Measurements from ENCODE around the gene PRM1.

Gene PRM1

DNA sequence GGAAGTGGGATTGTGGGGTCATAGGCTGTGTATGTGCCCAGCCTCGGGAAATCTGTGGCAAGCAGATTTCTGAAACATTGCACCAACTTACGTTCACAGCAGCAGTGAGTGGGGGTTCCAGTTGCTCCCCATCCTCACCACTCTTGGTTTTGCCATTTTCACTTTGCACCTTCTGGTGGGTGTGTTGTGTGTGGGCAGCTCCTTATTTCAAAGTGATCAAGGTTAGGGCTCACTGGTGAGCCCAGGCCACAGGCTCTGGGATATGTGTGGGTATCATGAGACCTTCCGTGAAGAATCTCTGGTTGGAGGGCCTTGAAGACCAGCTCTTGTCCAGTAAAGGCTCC, 29.5 kb upstream of the PRM1 start:
- TF ChIP-seq POLR2AphosphoS5 (IDR thresholded peaks at IDR 0.05; ENCODE audit: low read depth, low read length) (no peak), SIN3A (IDR thresholded peaks at IDR 0.05; ENCODE audit: borderline replicate concordance, insufficient read depth, low read length) (no peak), TAF1 (IDR thresholded peaks at IDR 0.05; ENCODE audit: borderline replicate concordance, insufficient read depth, low read length) (no peak)
- TF ChIP-seq, protein P1, sequence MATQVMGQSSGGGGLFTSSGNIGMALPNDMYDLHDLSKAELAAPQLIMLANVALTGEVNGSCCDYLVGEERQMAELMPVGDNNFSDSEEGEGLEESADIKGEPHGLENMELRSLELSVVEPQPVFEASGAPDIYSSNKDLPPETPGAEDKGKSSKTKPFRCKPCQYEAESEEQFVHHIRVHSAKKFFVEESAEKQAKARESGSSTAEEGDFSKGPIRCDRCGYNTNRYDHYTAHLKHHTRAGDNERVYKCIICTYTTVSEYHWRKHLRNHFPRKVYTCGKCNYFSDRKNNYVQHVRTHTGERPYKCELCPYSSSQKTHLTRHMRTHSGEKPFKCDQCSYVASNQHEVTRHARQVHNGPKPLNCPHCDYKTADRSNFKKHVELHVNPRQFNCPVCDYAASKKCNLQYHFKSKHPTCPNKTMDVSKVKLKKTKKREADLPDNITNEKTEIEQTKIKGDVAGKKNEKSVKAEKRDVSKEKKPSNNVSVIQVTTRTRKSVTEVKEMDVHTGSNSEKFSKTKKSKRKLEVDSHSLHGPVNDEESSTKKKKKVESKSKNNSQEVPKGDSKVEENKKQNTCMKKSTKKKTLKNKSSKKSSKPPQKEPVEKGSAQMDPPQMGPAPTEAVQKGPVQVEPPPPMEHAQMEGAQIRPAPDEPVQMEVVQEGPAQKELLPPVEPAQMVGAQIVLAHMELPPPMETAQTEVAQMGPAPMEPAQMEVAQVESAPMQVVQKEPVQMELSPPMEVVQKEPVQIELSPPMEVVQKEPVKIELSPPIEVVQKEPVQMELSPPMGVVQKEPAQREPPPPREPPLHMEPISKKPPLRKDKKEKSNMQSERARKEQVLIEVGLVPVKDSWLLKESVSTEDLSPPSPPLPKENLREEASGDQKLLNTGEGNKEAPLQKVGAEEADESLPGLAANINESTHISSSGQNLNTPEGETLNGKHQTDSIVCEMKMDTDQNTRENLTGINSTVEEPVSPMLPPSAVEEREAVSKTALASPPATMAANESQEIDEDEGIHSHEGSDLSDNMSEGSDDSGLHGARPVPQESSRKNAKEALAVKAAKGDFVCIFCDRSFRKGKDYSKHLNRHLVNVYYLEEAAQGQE (IDR thresholded peaks at IDR 0.05; ENCODE audit: insufficient read depth in 1 of 2, low read depth in 2 of 2, low read length in 2 of 2), result no peak

GRCh38 chr16:11309895-11310633, 28.9 kb upstream of the PRM1 start:
- TF ChIP-seq POLR2AphosphoS5 (IDR thresholded peaks at IDR 0.05; ENCODE audit: low read depth, low read length), result no peak
- TF ChIP-seq FOXP2 (optimal IDR thresholded peaks at IDR 0.05; ENCODE audit: borderline replicate concordance, extremely low read depth, extremely low read length, insufficient read depth), result no peak
- TF ChIP-seq, protein P1 (IDR thresholded peaks at IDR 0.05; ENCODE audit: insufficient read depth in 1 of 2, low read depth in 2 of 2, low read length in 2 of 2), result no peak
- no peak for TF ChIP-seq TAF1 (IDR thresholded peaks at IDR 0.05; ENCODE audit: borderline replicate concordance, insufficient read depth, low read length)
- no peak for TF ChIP-seq SIN3A (IDR thresholded peaks at IDR 0.05; ENCODE audit: borderline replicate concordance, insufficient read depth, low read length)

GRCh38 chr16:11308493-11309283, 27.6 kb upstream of the PRM1 start:
- TF ChIP-seq POLR2AphosphoS5 (IDR thresholded peaks at IDR 0.05; ENCODE audit: low read depth, low read length) (no peak), TAF1 (IDR thresholded peaks at IDR 0.05; ENCODE audit: borderline replicate concordance, insufficient read depth, low read length) (no peak), SIN3A (IDR thresholded peaks at IDR 0.05; ENCODE audit: borderline replicate concordance, insufficient read depth, low read length) (no peak), FOXP2 (optimal IDR thresholded peaks at IDR 0.05; ENCODE audit: borderline replicate concordance, extremely low read depth, extremely low read length, insufficient read depth) (no peak)
- TF ChIP-seq, protein P1 (IDR thresholded peaks at IDR 0.05; ENCODE audit: insufficient read depth in 1 of 2, low read depth in 2 of 2, low read length in 2 of 2), result no peak

GRCh38 chr16:11307639-11308492, 26.7 kb upstream of the PRM1 start:
- no peak for TF ChIP-seq POLR2AphosphoS5 (IDR thresholded peaks at IDR 0.05; ENCODE audit: low read depth, low read length)
- TF ChIP-seq TAF1 (IDR thresholded peaks at IDR 0.05; ENCODE audit: borderline replicate concordance, insufficient read depth, low read length), result no peak

- no peak for TF ChIP-seq FOXP2 (optimal IDR thresholded peaks at IDR 0.05; ENCODE audit: borderline replicate concordance, extremely low read depth, extremely low read length, insufficient read depth)
- TF ChIP-seq TAF1 (IDR thresholded peaks at IDR 0.05; ENCODE audit: borderline replicate concordance, insufficient read depth, low read length), result no peak
- no peak for TF ChIP-seq SIN3A (IDR thresholded peaks at IDR 0.05; ENCODE audit: borderline replicate concordance, insufficient read depth, low read length)
- no peak for TF ChIP-seq POLR2AphosphoS5 (IDR thresholded peaks at IDR 0.05; ENCODE audit: low read depth, low read length)
- TF ChIP-seq, protein P1 (IDR thresholded peaks at IDR 0.05; ENCODE audit: insufficient read depth in 1 of 2, low read depth in 2 of 2, low read length in 2 of 2), result no peak
These were observed 26.0 kb upstream of the PRM1 start for GRCh38 chr16:11306997-11307638.
